Cardiac muscle cell (in vitro differentiated cells and primary cell): ENCODE measurements around the gene GPR152. TPM values are rescaled to one million over a fixed set of nuclear protein-coding genes. Genes with fewer than 3 reads are reported as not detected.
A peak's percentile ranks its signal among the peaks of the same experiment; 100 is the strongest.

Source experiments
- DNase-seq, 2 donors: peaks; one replicate each; pipeline versions ENCODE4 v3.0.0 to v3.0.0-alpha.2; 2010 to 2017; ENCODE audit warnings: low read depth in 1 of 2, low spot score in 1 of 2
- H3K27ac ChIP-seq: fragments of 200-600 bp; sonication (generic); 2 replicates; pipeline ENCODE4 v1.5.1; 2016
- H3K27me3 ChIP-seq: fragments of 200-600 bp; sonication (generic); 2 replicates; pipeline ENCODE4 v1.6.0; 2016; ENCODE audit warnings: control low read depth
- H3K36me3 ChIP-seq: fragments of 200-600 bp; sonication (generic); 2 replicates; pipeline ENCODE4 v1.5.1; 2016; ENCODE audit warnings: control low read depth
- H3K4me1 ChIP-seq: fragments of 200-600 bp; sonication (generic); 2 replicates; pipeline ENCODE4 v1.8.1; 2017; ENCODE audit warnings: low read depth, mild to moderate bottlenecking, mixed run types
- H3K4me3 ChIP-seq: fragments of 200-600 bp; sonication (generic); 2 replicates; pipeline ENCODE4 v1.5.1; 2016; ENCODE audit warnings: mild to moderate bottlenecking
- H3K9me3 ChIP-seq: fragments of 200-600 bp; sonication (generic); 2 replicates; pipeline ENCODE4 v1.5.1; 2017; ENCODE audit warnings: low read depth, mild to moderate bottlenecking, control low read depth
- CTCF ChIP-seq: IDR thresholded peaks from 2 replicates; pipeline ENCODE4 v1.5.1; 2012; ENCODE audit warnings: low read depth, mild to moderate bottlenecking, low read length
- polyA plus RNA-seq: library from polyadenylated mRNA; unstranded; fragments of >200 nt; fragmentation: Nextera tagmentation; extraction: Ambion mirVana; gene quantifications from 2 replicates; pipeline ENCODE4 v1.2.1, GENCODE V29; 2016
- total RNA-seq: library from RNA; depleted of rRNA; stranded (reverse); fragments of >200 nt; gene quantifications from 2 replicates; pipeline ENCODE4 v1.2.3, GENCODE V29; 2016

The GPR152 gene
- total and polyA plus RNA-seq, 2 experiments from 2014 or later: not detected

GRCh38 chr11:67422891-67423290 is 29.6 kb downstream of the GPR152 start:
- DNase-seq: no peak
- Histone ChIP-seq H3K4me3 (no peak overlapping the region), H3K27ac (no peak overlapping the region), H3K27me3 (no peaks in the 10 kb centered on the region), H3K36me3 (no peaks in the 10 kb centered on the region), H3K4me1 (peaks cover 7% of the 10 kb centered on the region), H3K9me3 (no peaks in the 10 kb centered on the region)
- no peak for TF ChIP-seq CTCF

GRCh38 chr11:67421430-67422031 is 31.0 kb downstream of the GPR152 start:
- no peak overlapping the region for H3K4me3 ChIP-seq
- TF ChIP-seq CTCF: no peak
- H3K27ac ChIP-seq: no peak overlapping the region
- H3K36me3 ChIP-seq: no peaks in the 10 kb centered on the region
- H3K9me3 ChIP-seq: no peaks in the 10 kb centered on the region
- H3K4me1 ChIP-seq: peaks cover 7% of the 10 kb centered on the region
- no peak for DNase-seq
- H3K27me3 ChIP-seq: no peaks in the 10 kb centered on the region

GRCh38 chr11:67420646-67421429 is 31.7 kb downstream of the GPR152 start:
- Histone ChIP-seq H3K4me1 (peaks cover 7% of the 10 kb centered on the region), H3K36me3 (no peaks in the 10 kb centered on the region), H3K9me3 (no peaks in the 10 kb centered on the region), H3K27ac (peak overlapping the region; percentile 82), H3K27me3 (no peaks in the 10 kb centered on the region), H3K4me3 (peak overlapping the region; percentile 32)
- no peak for TF ChIP-seq CTCF
- DNase-seq: peak; percentile 95 to 96

- Histone ChIP-seq H3K4me3 (peak overlapping the region; percentile 32), H3K4me1 (peaks cover 7% of the 10 kb centered on the region), H3K36me3 (no peaks in the 10 kb centered on the region), H3K9me3 (no peaks in the 10 kb centered on the region), H3K27me3 (peaks cover 2% of the 10 kb centered on the region), H3K27ac (peak overlapping the region; percentile 82)
- DNase-seq: no peak
- TF ChIP-seq CTCF: no peak
These were observed 32.3 kb downstream of the GPR152 start for GRCh38 chr11:67420147-67420645.

GRCh38 chr11:67419325-67420049 is 33.0 kb downstream of the GPR152 start:
- DNase-seq: no peak
- no peak overlapping the region for H3K27ac ChIP-seq
- H3K36me3 ChIP-seq: no peaks in the 10 kb centered on the region
- peaks cover 9% of the 10 kb centered on the region for H3K27me3 ChIP-seq
- peaks cover 7% of the 10 kb centered on the region for H3K4me1 ChIP-seq
- H3K4me3 ChIP-seq: no peak overlapping the region
- no peak for TF ChIP-seq CTCF
- H3K9me3 ChIP-seq: no peaks in the 10 kb centered on the region
